GM12878 (cell line): ENCODE data around the gene ITGB2. TPM values are rescaled to one million over a fixed set of nuclear protein-coding genes. Genes with fewer than 3 reads are reported as not detected.
A peak's percentile ranks its signal among the peaks of the same experiment; 100 is the strongest.

Source experiments
- ATAC-seq: fragments of 200-7000 bp; cut with Tn5 transposase; 3 replicates; pipeline ENCODE4 v1.9.1; 2020; ENCODE audit warnings: mild to moderate bottlenecking, moderate library complexity
- BruUV-seq: library from RNA; stranded (reverse); fragments of 400-500 nt; replicated peaks from 2 replicates; lab custom pipeline; 2021; lab: Mats Ljungman, UMichigan
- CTCF ChIA-PET: fragments of 300-600 bp; sonication (Branson Sonifier 250); formaldehyde crosslinking; extraction: SDS; loops from one replicate; lab custom pipeline; 2021; ENCODE audit warnings: inconsistent platforms; lab: Yijun Ruan, JAX
- POLR2A ChIA-PET: fragments of 350-600 bp; formaldehyde crosslinking; extraction: SDS; loops from one replicate; lab custom pipeline; 2021; ENCODE audit warnings: inconsistent platforms; lab: Charles Lee
- RAD21 ChIA-PET: fragments of 300-600 bp; sonication (Branson Sonifier 250); formaldehyde crosslinking; loops from one replicate; lab custom pipeline; 2023; ENCODE audit warnings: antibody characterized with exemption; ENCODE audit not compliant: unreplicated experiment; lab: Charles Lee
- SMC1A ChIA-PET: fragments of 300-600 bp; sonication (Branson Sonifier 250); formaldehyde crosslinking; loops from one replicate; lab custom pipeline; 2023; ENCODE audit not compliant: unreplicated experiment, uncharacterized antibody; lab: Charles Lee
- DNase-seq: peaks from one replicate; pipeline ENCODE4 v3.0.0-alpha.2; 2011; ENCODE audit warnings: low read depth, low spot score
- FAIRE-seq: peaks from 3 replicates; lab custom pipeline; 2011; peaks lifted over from hg19 to GRCh38; lab: Jason Lieb, UNC
- H2AFZ ChIP-seq: 2 replicates; pipeline ENCODE4 v1.6.0; 2011; ENCODE audit warnings: low read depth, low read length, control low read depth; ENCODE audit not compliant: control insufficient read depth
- H3K27ac ChIP-seq: 2 replicates; pipeline ENCODE4 v1.5.1; 2011; ENCODE audit warnings: control low read depth; ENCODE audit not compliant: control insufficient read depth, insufficient read depth
- H3K27me3 ChIP-seq, 2 experiments: replicated peaks in 1 of 2; 2 replicates each; pipeline versions ENCODE4 v1.6.0 to v1.6.1; 2011; ENCODE audit warnings: low read length in 1 of 2; ENCODE audit not compliant: control insufficient read depth in 2 of 2, insufficient read depth in 2 of 2
- H3K36me3 ChIP-seq, 2 experiments: 2 replicates each; pipeline ENCODE4 v1.5.1; 2011; ENCODE audit warnings: low read length in 1 of 2; ENCODE audit not compliant: control insufficient read depth in 2 of 2, insufficient read depth in 2 of 2
- H3K4me1 ChIP-seq: 2 replicates; pipeline ENCODE4 v1.6.1; 2011; ENCODE audit warnings: mild to moderate bottlenecking, low read length, moderate library complexity, mixed read lengths; ENCODE audit not compliant: control insufficient read depth, insufficient read depth
- H3K4me2 ChIP-seq: 2 replicates; pipeline ENCODE4 v1.6.0; 2011; ENCODE audit warnings: control low read depth; ENCODE audit not compliant: control insufficient read depth, insufficient read depth
- H3K4me3 ChIP-seq: fragments of 200-600 bp; sonication (generic); 2 replicates; pipeline ENCODE4 v1.5.1; 2016
- H3K79me2 ChIP-seq: 2 replicates; pipeline ENCODE4 v1.6.0; 2011; ENCODE audit warnings: low read length; ENCODE audit not compliant: control insufficient read depth, insufficient read depth
- H3K9ac ChIP-seq: 2 replicates; pipeline ENCODE4 v1.8.0; 2011; ENCODE audit warnings: low read length, control low read depth, mixed read lengths; ENCODE audit not compliant: control insufficient read depth, insufficient read depth
- H3K9me3 ChIP-seq: replicated peaks from 3 replicates; pipeline ENCODE4 v1.5.1; 2011; ENCODE audit warnings: mild to moderate bottlenecking, low read length; ENCODE audit not compliant: control insufficient read depth, insufficient read depth
- H4K20me1 ChIP-seq: 2 replicates; pipeline ENCODE4 v1.6.0; 2011; ENCODE audit not compliant: control insufficient read depth, insufficient read depth
- CTCF ChIP-seq, 3 experiments: IDR thresholded peaks in 2 of 3; conservative IDR thresholded peaks in 1 of 3; 2 replicates each; pipeline ENCODE4 v1.5.1; 2011; ENCODE audit warnings: low read depth in 3 of 3, low read length in 3 of 3, mild to moderate bottlenecking in 3 of 3, control low read depth in 2 of 3, moderate library complexity in 2 of 3, inconsistent platforms in 1 of 3, mixed read lengths in 1 of 3; ENCODE audit not compliant: control insufficient read depth in 2 of 3, insufficient read depth in 1 of 3; ENCODE audit errors: extremely low read depth in 1 of 3
- MYB ChIP-seq: fragments of 150-350 bp; IDR thresholded peaks from 2 replicates; pipeline ENCODE4 v1.6.1; 2014; ENCODE audit warnings: mild to moderate bottlenecking, low read depth, low read length, borderline replicate concordance
- NFYB ChIP-seq: IDR thresholded peaks from 2 replicates; pipeline ENCODE4 v1.6.1; 2011; ENCODE audit warnings: low read depth, mild to moderate bottlenecking, low read length, improper control_type of control experiment, moderate library complexity; ENCODE audit not compliant: insufficient read depth
- POLR2A ChIP-seq: IDR thresholded peaks from 2 replicates; pipeline ENCODE4 v1.6.1; 2011; ENCODE audit warnings: low read depth, mild to moderate bottlenecking, low read length
- POLR2AphosphoS2 ChIP-seq: IDR thresholded peaks from 2 replicates; pipeline ENCODE4 v1.6.1; 2011; ENCODE audit warnings: low read depth, mild to moderate bottlenecking, low read length, improper control_type of control experiment, moderate library complexity
- SIN3A ChIP-seq: IDR thresholded peaks from 2 replicates; pipeline ENCODE4 v1.6.1; 2012; ENCODE audit warnings: low read depth, low read length, improper control_type of control experiment
- WGBS: methylation state at CpG from one replicate; pipeline ENCODE4 v1.1.6; 2016; ENCODE audit warnings: low lambda C conversion rate; ENCODE audit not compliant: insufficient replicate concordance, insufficient coverage; ENCODE audit errors: missing lambda C conversion rate; 5-methylcytosine and 5-hydroxymethylcytosine counted together
- in situ Hi-C: fragments of 300-500 bp; cut with MboI; formaldehyde crosslinking; loops from 9 replicates; pipeline ENCODE4 v1.14.3; 2018; ENCODE audit warnings: mixed read lengths
- intact Hi-C: fragments of 100-400 bp; cut with micrococcal nuclease; formaldehyde crosslinking; loops from one replicate; pipeline ENCODE4 v1.14.2; 2022; ENCODE audit not compliant: unreplicated experiment
- polyA plus RNA-seq, 11 experiments: library from polyadenylated mRNA; depleted of rRNA in 4 of 11; unstranded in 6 of 11; stranded (reverse) in 5 of 11; fragments of >200 nt; fragmentation: Nextera tagmentation in 4 of 11; fragmentation: Illumina TruSeq in 1 of 11; extraction: Ambion mirVana in 4 of 11; extraction: Trizol in 1 of 11; gene quantifications; 1 replicate in 1 of 11; 2 replicates in 10 of 11; pipeline versions ENCODE4 v1.2.1 to v1.2.3, GENCODE V29; 2011 to 2016; ENCODE audit warnings: inconsistent platforms in 2 of 11, missing spikeins in 2 of 11, low read depth in 1 of 11
- total RNA-seq, 4 experiments: library from RNA; depleted of rRNA in 3 of 4; stranded (reverse); fragments of >200 nt in 3 of 4; fragmentation: Illumina TruSeq in 1 of 4; extraction: Trizol in 1 of 4; gene quantifications; 2 replicates each; pipeline versions ENCODE4 v1.2.1 to v1.2.3, GENCODE V29; 2013 to 2021

Gene ITGB2
- total and polyA plus RNA-seq, 10 of the 15 experiments (the other 5 are each of a cell fraction or from before 2014, with no cell fraction given) = 8.0 to 172 (median 58.9) TPM

- FAIRE-seq = no peak
- no peaks in the 10 kb centered on the region for H4K20me1 ChIP-seq
Observed at GRCh38 chr21:44887807-44888580, 32.7 kb downstream of the ITGB2 start.

GRCh38 chr21:44887126-44887806, 33.4 kb downstream of the ITGB2 start:
- H3K4me3 ChIP-seq = no peak overlapping the region
- H3K9me3 ChIP-seq = no peaks in the 10 kb centered on the region
- no peaks in the 10 kb centered on the region for H3K79me2 ChIP-seq
- H3K4me1 ChIP-seq = peaks cover 2% of the 10 kb centered on the region; the same call in 1 of the 2 replicates
- no peak overlapping the region for H3K27ac ChIP-seq
- no peaks in the 10 kb centered on the region for H3K27me3 ChIP-seq
- ChIA-PET RAD21 (no interaction called here), SMC1A (no interaction called here), CTCF (no interaction called here), POLR2A (no interaction called here)
- FAIRE-seq (no peak), DNase-seq (no peak), ATAC-seq (no peak)
- no peak overlapping the region for H3K4me2 ChIP-seq
- no peak overlapping the region for H2AFZ ChIP-seq
- WGBS = 89% methylated on average over 11 of the region's 11 CpGs
- H4K20me1 ChIP-seq = no peaks in the 10 kb centered on the region
- TF ChIP-seq NFYB (no peak), POLR2AphosphoS2 (0 out of 2 replicates have a peak, but pooled peaks have one; percentile 39), CTCF (IDR thresholded peaks at IDR 0.05 in 2 of 3, conservative IDR thresholded peaks at IDR 0.05 in 1 of 3; ENCODE audit: control insufficient read depth in 2 of 3, extremely low read depth in 1 of 3, insufficient read depth in 1 of 3, low read depth in 3 of 3, low read length in 3 of 3) (no peak), SIN3A (no peak)
- no peak overlapping the region for H3K9ac ChIP-seq
- H3K36me3 ChIP-seq = no peaks in the 10 kb centered on the region; a peak in 2 of 4 replicates
- intact Hi-C loops = no loop called here
- no TSS peak for BruUV-seq
- in situ Hi-C loops = loop anchor here (10.0 kb wide), 1 partner anchor 48 kb away; no protein-coding TSS in a partner anchor

More at GRCh38 chr21:44887807-44888580, 32.7 kb downstream of the ITGB2 start:
- ChIA-PET CTCF (no interaction called here), POLR2A (no interaction called here), SMC1A (no interaction called here), RAD21 (no interaction called here)
- BruUV-seq = no TSS peak
- H3K36me3 ChIP-seq = no peaks in the 10 kb centered on the region; a peak in 2 of 4 replicates
- H3K79me2 ChIP-seq = no peaks in the 10 kb centered on the region
- no peak overlapping the region for H3K4me2 ChIP-seq
- no peaks in the 10 kb centered on the region for H3K4me1 ChIP-seq
- no peak overlapping the region for H3K4me3 ChIP-seq
- intact Hi-C loops (no loop called here), in situ Hi-C loops (loop anchor here (10.0 kb wide), 1 partner anchor 47 kb away; no protein-coding TSS in a partner anchor)
- 98% methylated on average over 23 of the region's 24 CpGs for WGBS
- H3K9ac ChIP-seq = no peak overlapping the region
- TF ChIP-seq MYB = no peak
- 0 out of 2 replicates have a peak, but pooled peaks have one; percentile 45 for TF ChIP-seq POLR2A
- ATAC-seq (no peak), DNase-seq (no peak)
- no peak overlapping the region for H2AFZ ChIP-seq
- H3K27ac ChIP-seq = no peak overlapping the region
- H3K27me3 ChIP-seq = no peaks in the 10 kb centered on the region
- no peaks in the 10 kb centered on the region for H3K9me3 ChIP-seq
